Neural cell (in vitro differentiated cells): ENCODE measurements around the gene PTGIS.

Source experiments
- EP300 ChIP-seq: fragments of 450-650 bp; conservative IDR thresholded peaks from 2 replicates; pipeline ENCODE4 v1.6.1; 2014; ENCODE audit warnings: antibody characterized with exemption, mild to moderate bottlenecking, moderate library complexity; ENCODE audit not compliant: poor library complexity, severe bottlenecking
- POLR2AphosphoS5 ChIP-seq: IDR thresholded peaks from 2 replicates; pipeline ENCODE4 v1.6.1; 2012
- SMC3 ChIP-seq: fragments of 450-650 bp; conservative IDR thresholded peaks from 2 replicates; pipeline ENCODE4 v1.6.1; 2014; ENCODE audit warnings: antibody characterized with exemption, mild to moderate bottlenecking, moderate library complexity; ENCODE audit not compliant: poor library complexity
- TAF1 ChIP-seq: IDR thresholded peaks from 2 replicates; pipeline ENCODE4 v1.6.1; 2012; ENCODE audit warnings: low read depth
- TF ChIP-seq, protein P1 (sequence below): fragments of 450-650 bp; IDR thresholded peaks from 2 replicates; pipeline ENCODE4 v1.5.1; 2014; ENCODE audit warnings: antibody characterized with exemption, mild to moderate bottlenecking, moderate library complexity; ENCODE audit not compliant: poor library complexity, severe bottlenecking
- TF ChIP-seq, protein P2 (sequence below): IDR thresholded peaks from 2 replicates; pipeline ENCODE4 v1.6.1; 2012; ENCODE audit warnings: borderline replicate concordance

DNA sequence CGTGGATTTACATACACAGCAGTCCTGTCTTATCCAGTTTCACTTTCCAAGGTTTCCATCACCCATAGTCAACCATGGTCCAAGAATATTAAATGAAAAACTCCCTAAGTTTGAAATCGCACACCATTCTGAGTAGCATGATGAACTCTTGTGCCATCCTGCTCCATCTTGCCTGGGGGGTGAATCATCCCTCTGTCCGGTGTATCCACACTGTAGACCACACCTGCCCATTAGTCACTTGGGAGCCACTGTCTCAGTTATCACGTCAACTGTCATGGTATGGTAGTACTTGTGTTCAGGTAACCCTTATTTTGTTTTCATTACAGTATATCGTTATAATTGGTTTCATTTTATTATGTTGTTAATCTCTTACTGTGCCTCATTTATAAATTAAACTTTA lies 38.5 kb downstream of the PTGIS start:
- TF ChIP-seq POLR2AphosphoS5 (no peak), EP300 (no peak), TAF1 (no peak), SMC3 (no peak)
- TF ChIP-seq, protein P1, sequence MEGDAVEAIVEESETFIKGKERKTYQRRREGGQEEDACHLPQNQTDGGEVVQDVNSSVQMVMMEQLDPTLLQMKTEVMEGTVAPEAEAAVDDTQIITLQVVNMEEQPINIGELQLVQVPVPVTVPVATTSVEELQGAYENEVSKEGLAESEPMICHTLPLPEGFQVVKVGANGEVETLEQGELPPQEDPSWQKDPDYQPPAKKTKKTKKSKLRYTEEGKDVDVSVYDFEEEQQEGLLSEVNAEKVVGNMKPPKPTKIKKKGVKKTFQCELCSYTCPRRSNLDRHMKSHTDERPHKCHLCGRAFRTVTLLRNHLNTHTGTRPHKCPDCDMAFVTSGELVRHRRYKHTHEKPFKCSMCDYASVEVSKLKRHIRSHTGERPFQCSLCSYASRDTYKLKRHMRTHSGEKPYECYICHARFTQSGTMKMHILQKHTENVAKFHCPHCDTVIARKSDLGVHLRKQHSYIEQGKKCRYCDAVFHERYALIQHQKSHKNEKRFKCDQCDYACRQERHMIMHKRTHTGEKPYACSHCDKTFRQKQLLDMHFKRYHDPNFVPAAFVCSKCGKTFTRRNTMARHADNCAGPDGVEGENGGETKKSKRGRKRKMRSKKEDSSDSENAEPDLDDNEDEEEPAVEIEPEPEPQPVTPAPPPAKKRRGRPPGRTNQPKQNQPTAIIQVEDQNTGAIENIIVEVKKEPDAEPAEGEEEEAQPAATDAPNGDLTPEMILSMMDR = no peak
- TF ChIP-seq, protein P2, sequence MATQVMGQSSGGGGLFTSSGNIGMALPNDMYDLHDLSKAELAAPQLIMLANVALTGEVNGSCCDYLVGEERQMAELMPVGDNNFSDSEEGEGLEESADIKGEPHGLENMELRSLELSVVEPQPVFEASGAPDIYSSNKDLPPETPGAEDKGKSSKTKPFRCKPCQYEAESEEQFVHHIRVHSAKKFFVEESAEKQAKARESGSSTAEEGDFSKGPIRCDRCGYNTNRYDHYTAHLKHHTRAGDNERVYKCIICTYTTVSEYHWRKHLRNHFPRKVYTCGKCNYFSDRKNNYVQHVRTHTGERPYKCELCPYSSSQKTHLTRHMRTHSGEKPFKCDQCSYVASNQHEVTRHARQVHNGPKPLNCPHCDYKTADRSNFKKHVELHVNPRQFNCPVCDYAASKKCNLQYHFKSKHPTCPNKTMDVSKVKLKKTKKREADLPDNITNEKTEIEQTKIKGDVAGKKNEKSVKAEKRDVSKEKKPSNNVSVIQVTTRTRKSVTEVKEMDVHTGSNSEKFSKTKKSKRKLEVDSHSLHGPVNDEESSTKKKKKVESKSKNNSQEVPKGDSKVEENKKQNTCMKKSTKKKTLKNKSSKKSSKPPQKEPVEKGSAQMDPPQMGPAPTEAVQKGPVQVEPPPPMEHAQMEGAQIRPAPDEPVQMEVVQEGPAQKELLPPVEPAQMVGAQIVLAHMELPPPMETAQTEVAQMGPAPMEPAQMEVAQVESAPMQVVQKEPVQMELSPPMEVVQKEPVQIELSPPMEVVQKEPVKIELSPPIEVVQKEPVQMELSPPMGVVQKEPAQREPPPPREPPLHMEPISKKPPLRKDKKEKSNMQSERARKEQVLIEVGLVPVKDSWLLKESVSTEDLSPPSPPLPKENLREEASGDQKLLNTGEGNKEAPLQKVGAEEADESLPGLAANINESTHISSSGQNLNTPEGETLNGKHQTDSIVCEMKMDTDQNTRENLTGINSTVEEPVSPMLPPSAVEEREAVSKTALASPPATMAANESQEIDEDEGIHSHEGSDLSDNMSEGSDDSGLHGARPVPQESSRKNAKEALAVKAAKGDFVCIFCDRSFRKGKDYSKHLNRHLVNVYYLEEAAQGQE = no peak
